GM19035 (cell line): ENCODE results near the gene CBFA2T2.
"Not testable (repeated sequence)": the region's sequence is repeated elsewhere in the genome, so short reads cannot be mapped to it uniquely, and the experiment has no call there.

ENCODE experiments used
- ATAC-seq: cut with Tn5 transposase; IDR thresholded peaks from one replicate; pipeline ENCODE4 v1.9.1; 2021; ENCODE audit not compliant: unreplicated experiment

CBFA2T2 gene

DNA sequence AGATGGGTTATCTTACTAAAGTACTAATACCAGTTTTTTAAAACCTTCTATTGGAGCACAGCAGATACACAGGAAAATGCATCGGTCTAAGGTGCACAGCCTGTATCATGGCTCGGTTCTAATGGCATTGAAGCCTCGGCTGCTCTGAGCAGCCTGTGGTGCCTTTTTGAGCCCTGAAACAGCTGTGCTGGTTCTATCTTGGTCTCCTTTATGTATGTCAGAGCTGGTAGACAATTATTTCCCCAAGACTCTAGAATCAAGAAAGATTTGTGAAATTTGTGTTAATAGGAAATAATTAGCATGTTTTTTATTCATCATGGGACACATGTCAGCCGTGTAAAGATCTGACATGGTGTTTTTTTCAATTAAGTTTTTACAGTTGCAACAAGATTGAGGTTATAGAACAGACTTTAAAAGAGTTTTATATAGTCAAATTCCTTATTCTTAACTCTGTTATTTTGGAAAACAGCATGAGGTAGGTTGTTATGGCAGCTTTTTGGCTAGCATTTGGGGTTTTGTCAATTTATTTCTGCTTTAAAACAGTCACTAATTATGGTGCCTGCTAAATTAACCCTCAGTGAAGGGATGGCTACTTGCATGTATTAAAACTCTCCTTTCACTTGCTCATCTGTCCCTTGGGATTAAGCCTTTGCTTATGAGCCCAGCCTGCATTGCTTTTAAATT lies 132.0 kb downstream of the CBFA2T2 start:
- no peak for ATAC-seq

DNA sequence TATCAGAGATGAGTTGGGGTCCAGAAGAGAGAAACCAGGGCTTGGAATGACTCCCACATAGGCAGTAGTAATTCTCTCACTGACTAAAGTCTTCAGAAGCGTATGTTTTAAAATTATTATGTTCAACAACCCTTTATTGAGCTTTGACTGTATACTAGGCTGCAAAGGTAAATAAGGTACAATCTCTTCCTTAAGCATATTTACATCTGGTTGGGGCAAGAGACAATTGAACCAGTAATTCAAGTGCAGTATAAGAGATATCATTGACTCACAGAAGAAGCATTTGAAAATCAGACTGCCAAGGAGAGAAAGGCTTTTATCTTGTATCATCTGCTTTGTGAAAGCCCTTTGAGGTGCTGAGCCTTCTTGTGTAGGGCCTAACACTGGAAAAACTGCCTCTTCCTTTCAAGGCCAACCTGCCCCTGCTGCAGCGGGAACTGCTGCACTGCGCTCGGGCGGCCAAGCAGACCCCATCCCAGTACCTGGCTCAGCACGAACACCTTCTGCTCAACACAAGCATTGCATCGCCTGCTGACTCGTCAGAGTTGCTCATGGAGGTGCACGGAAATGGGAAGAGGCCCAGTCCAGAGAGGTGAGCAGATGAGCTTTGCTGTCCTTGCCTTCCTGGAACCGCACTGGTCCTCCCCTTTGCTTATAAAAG lies 132.9 kb downstream of the CBFA2T2 start:
- ATAC-seq = no peak

DNA sequence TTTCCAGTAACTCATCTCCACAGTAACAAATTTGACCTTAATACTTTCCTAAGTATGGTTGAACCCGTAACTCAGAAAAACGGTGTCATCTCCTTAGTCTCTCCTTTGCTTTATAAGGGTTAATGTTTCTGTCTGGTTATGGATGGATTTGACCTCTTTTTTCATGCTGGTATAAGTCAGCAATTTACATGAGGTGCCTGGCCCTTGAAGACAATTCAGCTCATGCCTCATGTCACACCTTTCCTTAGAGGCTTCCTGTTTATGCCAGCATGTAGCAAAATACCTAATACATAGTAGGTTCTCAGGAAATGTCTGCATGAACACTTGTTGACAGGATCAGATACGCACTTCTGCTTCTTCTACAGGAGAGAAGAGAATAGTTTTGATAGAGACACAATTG lies 134.5 kb downstream of the CBFA2T2 start:
- ATAC-seq = no peak

DNA sequence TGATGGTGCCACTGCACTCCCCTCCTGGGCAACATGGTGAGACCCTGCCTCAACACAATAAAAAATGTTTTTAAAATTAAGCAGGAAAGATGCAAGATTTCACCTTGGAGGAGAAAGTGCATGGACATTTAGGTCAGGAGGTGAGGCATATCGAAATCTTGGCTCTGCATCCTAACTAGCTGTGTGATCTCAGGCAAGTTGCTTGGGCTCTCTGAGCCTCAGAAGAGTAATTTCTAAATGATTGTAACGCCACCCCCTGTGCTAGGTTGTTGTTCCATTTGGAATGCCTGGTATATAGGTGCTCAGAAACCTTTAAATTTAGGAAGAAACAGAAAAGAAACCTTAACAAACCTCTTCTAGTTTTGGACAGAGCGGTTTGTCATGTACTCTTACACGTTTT lies 136.3 kb downstream of the CBFA2T2 start:
- no peak for ATAC-seq

DNA sequence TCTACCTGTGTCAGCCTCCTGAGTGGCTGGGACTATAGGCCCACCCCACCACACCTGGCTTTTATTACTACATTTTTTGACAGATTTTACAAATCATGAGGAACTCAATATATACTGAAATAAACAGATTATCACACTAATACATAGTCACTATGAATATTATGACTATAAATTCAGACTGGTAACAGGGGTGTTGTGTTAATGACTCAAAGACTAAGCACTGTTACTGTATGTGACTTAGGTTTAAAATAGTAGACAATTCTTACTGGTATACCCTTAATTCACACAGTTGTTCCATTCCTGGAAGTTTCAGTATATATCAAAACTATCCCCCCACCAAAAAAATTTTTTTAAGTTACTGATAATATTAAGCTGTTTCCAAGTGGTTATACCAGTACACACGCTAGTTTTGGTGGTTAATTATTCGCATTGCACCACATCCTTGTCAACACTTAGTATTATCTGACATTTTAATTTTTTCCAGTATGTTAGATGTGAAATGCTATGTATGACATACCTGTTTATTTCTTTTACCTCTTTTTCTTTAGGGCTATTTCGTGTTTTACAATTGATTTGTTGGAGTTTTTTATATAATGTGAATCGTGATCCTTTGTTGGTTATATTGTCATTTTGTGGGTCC lies 137.8 kb downstream of the CBFA2T2 start:
- no peak for ATAC-seq

DNA sequence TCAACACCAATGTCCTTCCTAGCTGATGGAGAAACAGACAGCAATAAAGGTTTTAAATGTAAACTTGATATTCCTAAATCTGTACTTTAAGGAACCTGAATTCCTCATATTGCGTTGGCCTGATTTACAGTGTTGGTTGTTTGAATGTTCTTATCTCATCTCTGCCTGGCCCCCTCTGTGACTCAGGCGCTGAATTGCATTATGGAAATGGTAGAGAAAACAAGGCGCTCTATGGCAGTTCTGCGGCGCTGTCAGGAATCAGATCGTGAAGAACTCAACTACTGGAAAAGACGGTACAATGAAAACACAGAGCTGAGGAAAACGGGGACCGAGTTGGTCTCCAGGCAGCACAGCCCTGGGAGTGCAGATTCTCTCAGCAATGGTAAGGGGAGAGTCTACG lies 139.6 kb downstream of the CBFA2T2 start:
- ATAC-seq = no peak

DNA sequence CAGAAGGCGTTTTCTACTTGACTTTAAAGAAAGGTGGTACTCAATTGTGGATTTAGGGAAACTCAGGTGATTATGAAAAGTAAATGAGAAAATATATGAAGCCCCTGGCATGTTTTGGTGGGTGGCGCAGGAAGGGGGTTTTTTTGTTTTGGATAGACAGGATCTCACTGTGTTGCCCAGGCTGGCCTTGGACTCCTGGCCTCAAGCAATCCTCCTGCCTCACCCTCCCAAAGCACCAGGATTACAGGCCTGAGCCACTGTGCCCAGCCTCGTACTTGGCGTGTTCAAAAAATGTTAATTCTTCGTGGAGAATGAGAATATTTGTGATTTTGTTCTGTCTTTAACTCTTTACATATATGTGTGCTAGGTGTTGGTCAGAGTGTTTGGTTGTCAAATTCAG lies 140.1 kb downstream of the CBFA2T2 start:
- no peak for ATAC-seq

DNA sequence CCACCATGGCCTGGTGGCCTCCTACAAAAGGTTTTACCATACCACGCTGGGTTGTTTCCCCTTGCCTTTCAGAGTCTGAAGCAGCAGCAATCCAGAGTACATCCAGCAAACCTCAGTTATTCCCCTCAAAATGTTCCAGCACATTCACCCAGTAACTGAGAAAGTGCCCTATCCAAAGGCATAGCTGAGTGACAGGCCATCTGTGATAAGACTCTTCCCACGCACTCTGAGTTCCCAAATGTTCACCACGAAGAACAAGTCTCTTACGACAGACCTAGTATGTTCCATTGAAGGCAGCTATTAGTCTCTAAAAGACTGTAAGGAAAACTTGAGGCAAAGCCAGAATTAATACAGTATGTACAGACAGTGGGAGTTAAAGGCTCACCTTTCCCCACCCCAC lies 140.6 kb downstream of the CBFA2T2 start:
- no peak for ATAC-seq

DNA sequence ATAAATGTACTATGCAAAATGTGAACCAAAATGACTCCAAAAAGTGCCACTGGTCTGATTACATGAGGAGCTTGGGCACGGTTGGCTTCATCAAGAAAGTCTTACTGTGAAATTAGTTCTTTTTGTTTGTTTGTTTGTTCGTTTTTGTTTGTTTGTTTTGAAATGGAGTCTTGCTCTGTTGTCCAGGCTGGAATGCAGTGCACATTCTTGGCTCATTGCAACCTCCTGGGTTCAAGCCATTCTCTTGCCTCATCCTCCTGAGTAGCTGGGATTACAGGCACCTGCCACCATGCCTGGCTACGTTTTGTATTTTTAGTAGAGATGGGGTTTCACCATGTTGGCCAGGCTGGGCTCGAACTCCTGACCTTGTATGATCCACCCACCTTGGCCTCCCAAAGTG lies 142.0 kb downstream of the CBFA2T2 start:
- not testable (repeated sequence) for ATAC-seq

DNA sequence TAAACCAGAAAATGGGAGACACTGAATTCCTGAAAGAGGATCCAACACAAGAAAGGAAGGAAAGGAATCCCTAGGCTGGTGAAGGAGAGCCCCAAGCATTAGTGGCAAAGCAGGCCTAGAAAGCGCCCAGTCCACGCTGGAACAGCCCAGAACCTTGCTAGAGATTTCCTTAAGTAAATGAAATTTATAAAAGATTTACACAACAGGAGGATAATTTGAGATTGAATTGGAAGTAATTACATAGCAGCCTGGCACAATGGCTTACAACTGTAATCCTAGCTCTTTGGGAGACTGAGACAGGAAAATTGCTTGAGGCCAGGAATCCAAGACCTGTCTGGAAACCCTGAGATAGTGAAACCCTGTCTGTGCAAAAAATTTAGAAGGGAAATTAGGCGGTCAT lies 145.4 kb downstream of the CBFA2T2 start:
- ATAC-seq = no peak

DNA sequence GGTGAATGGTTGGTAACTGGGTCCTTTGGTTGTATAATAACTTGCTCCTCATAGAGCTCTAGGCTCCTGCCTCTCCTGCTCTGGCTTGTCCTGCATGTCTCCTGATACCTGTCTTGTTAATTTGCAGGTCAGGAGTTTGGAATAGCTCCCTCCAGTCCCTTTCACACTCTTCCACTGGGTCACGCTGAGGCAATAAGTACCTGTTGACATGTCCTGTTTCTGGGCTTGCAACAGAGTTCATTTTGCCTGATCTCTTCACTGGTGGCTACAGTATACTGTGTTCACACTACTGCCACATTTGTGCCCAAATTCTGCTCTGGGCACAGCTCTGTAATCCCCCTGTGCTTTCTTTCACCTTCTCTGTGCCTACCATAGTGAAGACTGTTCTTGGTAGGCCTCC lies 146.9 kb downstream of the CBFA2T2 start:
- ATAC-seq = no peak

DNA sequence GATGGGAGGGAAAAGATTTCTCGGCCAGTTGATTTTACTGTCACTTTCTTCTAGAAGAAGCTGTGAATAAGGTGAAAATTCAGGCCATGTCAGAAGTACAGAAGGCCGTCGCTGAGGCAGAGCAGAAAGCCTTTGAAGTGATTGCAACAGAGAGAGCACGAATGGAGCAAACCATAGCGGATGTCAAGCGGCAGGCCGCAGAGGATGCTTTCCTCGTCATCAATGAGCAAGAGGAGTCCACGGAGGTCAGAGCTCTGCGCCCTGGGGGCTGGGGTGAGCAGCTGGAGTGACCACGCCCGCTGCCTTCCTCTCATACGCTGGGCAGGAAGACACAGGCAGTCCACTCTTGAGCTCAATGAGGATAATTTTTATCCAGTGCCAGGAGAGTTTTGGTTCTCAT lies 150.4 kb downstream of the CBFA2T2 start:
- ATAC-seq = no peak

DNA sequence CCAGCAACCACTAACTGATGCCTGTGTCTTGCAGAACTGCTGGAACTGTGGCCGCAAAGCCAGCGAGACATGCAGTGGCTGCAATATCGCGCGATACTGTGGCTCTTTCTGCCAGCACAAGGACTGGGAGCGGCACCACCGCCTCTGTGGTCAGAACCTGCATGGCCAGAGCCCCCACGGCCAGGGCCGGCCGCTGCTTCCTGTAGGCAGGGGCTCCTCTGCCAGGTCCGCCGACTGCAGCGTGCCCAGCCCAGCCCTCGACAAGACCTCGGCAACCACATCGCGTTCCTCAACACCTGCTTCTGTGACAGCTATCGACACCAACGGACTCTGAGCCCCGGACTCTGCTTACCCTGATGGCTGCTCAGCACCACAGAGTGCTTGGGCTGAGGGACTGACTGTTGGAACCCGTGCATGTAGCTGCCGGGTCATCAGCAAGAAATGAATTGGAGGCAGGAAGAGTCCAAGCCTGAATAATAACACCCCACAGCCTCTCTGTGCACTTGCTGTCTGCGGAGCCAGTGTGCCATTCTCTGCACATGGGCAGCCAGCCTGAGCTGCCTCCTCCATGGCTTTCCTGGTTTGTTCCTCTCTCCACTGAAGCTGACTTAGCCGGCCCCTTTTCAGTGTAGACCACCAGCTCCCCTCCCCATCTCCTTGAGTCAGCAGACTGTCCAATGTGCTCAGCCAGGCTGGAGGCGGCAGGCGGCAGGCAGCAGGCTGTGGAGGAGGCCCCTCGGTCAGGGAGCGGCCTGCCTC lies 154.6 kb downstream of the CBFA2T2 start:
- no peak for ATAC-seq

DNA sequence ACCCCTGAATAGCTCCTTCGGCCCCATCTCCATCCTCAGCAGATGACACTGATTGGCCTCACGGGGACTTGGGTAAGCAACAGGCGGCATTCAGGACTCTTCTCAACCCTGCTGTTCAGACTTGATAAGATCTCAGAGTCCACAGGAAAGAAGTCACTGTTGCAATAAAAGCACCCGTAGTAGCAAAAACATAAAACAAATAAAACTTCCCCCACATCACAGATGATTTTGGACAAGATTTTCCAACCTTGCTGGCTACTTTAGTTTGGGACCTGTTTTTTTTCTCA lies 155.1 kb downstream of the CBFA2T2 start:
- no peak for ATAC-seq

DNA sequence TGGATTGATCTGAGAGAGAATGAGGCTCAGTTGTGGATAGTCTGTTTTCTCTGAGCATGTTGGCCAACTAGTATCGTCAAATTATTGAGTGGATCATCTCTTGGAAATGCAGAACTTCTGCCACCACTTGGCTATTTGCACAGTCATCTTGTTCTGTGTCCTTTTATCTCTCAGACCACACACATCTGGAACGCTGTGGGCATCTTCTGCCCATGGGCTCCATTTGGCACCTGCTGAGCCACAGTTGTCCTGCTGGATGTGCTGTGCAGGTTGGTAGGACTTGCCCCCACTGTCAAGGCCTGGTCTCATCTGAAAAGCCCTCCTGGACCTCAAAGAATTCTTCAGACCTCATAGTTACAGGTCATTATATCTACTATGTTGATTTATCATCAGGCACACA lies 155.5 kb downstream of the CBFA2T2 start:
- ATAC-seq = no peak

DNA sequence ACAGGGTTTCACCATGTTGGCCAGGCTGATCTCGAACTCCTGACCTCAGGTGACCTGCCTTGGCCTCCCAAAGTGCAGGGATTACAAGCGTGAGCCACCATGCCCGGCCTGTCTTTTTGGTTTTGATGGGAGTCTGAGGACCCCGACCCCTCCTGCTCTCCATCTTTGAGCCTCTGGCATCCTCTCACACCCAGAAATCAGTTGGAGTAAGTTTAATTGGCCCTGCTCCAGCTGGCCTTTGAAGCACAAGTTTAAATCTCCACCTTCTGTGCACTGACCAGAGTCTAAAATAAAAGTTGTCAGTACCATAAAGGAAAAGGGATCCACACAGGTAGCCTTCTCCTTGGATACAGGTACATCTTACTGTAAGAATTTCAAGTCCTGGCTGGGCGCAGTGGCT lies 156.3 kb downstream of the CBFA2T2 start:
- no peak for ATAC-seq

DNA sequence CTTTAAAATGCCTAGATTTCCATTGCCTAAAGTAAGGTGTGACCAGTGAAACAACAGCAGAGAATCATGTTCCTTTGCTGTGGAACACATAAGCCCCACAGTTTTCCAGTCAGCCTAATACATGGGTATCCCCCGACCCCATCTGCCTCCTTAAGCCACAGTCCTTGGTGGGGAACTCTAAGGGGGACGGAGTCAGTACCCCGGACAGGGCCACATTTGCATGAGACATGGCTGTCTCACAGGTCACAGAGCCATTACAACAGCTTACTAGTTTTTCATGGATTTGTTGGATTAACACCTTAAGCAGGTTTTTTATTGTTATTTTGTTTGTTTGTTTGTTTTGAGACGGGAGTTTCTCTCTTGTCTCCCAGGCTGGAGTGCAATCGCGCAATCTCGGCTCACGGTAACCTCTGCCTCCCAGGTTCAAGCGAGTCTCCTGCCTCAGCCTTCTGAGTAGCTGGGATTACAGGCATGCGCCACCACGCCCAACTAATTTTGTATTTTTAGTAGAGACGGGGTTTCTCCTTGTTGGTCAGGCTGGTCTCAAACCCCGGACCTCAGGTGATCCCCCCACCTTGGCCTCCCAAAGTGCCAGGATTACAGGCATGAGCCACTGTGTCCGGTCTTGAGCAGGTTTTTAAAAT lies 157.2 kb downstream of the CBFA2T2 start:
- ATAC-seq = not testable (repeated sequence)

DNA sequence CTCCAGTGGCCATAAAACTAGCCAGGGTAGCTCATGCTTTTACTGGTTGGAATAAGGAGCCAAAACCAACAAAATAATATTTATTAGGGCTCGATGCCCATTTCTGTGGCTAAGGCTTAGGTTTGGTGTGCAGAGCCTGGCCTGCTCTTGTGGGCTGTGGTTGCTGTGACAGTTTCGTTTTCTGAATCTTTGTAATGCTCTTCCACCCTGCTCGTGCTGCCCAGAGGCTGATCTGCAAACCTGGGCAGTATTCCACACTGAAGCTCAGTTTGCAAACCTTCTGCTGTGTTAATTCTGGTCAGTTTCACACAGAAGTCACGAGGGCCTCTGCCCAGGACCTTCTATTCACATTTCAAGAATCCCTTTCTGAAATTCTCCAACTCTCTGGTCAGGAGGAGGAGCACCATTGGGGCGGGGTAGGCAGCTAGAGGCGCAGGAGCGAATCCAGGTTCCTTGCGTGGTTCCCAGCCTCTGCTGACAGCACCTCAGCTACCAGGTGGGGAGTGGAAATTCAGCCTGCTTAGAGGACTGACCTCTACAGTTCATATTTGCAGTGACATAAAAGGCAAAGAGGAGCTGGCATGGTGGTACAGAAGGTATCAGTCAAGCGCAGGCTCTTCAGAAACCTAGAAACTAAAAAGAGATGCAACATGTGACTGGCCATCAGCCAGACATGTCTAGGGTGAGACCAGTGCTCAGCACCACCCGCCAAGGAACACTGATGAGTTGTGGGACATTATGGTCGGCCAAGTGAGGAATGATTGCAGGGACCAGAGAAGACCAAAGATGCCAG lies 157.9 kb downstream of the CBFA2T2 start:
- no peak for ATAC-seq

DNA sequence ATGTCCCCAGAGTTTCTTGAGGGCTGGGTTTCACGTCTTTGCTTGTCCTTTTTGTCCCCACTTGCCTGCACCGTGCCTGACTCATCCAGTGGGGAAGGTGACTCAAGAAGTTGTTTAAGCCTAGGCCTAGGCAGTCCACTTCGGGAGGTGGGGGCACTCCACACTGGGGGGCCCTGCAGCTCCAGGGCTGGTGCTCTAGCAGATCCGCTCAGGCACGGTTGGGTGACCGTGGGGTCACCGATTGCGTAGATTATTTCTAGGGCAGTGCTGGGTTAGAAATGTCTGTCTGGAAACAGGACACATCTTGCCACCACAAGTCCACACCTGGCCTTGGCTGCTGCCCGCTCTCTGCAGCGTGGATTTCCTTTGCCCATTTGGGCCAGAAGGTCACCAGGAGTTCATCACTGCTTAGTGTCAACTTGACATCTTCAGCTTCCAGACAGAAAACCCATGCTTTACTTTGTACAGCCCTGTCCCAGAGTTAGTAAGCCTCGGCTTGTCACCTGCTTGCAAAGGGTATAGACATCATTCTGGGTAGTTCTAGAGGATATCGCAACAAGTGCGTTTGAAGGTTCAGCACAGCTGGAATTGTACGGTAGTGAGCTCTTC lies 158.6 kb downstream of the CBFA2T2 start:
- no peak for ATAC-seq

DNA sequence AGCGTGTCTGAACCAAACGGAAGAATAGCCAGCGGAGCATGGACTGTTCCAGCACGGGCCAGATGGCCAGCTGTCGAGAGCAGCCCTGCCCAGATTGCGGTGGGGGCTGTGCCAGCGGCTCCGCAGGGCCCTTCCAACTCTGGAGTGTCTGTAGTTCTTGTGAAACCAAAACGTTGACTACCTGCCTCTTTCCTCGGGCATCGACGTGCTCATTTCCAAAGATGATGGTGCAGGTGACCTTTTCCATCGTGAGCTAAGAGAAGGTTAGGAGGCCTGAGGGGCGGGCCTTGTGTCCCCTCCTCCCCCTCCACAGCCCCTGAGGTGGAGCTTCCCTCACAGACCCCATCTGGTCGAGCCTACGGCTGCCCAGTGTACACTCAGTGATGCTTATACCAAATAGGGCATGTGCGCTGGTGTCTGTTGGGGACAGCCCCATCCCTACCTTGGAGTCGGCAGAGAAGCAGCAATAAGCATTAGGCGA lies 159.3 kb downstream of the CBFA2T2 start:
- no peak for ATAC-seq
